ENCODE data around the gene RAD51D. TPM values are rescaled to one million over a fixed set of nuclear protein-coding genes. Genes with fewer than 3 reads are reported as not detected.
A peak's percentile ranks its signal among the peaks of the same experiment; 100 is the strongest.
"Not testable (repeated sequence)": the region's sequence is repeated elsewhere in the genome, so short reads cannot be mapped to it uniquely, and the experiment has no call there.

Gene RAD51D
- total RNA-seq, 2 donors from 2014 or later, result 4.7 to 9.2 TPM

DNA sequence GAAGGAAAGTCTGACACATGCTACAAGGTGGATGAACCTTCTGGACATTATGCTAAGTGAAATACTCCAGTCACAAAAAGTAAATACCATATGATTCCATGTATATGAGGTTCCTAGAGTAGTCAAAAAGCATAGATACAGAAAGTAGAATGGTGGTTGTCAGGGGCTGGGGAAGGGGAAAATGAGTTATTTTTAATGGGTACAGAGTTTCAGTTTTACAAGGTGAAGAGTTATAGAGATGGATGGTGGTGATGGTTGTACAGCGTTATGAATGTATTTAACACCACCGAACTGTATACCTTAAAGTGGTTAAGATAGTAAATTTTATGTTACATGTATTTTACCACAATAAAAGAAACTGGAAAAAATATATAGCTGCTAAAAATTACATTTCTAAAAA lies 17.9 kb downstream of the RAD51D start:
- DNase-seq (no peak), ATAC-seq (no peak)
- intact Hi-C loops (cut with DNase I), result no loop called here

GRCh38 chr17:35101036-35101435 lies 18.6 kb downstream of the RAD51D start:
- ATAC-seq (no peak), DNase-seq (no peak)
- intact Hi-C loops (cut with DNase I), result no loop called here

DNA sequence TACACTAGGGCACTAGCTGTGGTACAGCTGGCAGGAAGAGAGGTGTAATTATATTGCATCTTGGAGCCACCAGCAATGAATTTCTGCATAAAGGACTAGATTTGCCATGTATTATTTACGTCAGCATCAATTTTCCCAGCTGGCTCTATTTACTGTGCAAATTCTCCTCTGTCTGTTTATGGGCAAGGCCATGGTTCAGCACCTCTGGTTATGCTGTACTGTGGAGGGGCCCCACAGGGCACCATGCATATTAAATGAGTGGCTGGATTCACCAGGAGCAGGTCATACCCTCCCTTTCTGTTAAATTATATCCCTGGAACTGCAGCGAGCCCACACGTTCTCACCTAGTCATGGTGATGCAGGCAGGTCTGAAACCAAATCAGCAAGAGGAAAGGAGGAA lies 19.8 kb downstream of the RAD51D start:
- intact Hi-C loops (cut with DNase I), result no loop called here
- ATAC-seq (no peak), DNase-seq (no peak)

DNA sequence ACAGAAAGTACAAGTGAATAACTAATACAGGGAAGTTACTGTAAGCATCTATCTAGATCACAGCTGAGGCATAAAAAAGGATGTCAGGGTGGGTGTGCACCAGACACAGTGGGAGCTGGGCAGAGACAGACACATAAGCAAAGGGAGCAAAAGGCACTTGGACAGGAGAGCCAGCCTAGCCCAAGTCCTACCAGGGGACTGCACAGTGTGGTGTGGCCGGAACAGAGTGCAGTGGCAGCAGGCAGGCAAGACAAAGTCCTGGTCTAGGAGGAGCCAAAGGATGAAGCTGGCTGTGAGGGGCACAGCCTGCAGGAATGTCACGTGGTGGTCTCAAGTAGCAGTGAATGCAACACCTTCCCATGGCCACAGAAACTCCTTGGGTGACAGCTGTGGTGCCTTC lies 21.9 kb downstream of the RAD51D start:
- DNase-seq (no peak), ATAC-seq (no peak)
- intact Hi-C loops (cut with DNase I), result no loop called here

- ATAC-seq, result no peak
- no peak for DNase-seq
- intact Hi-C loops (cut with DNase I), result no loop called here
These were observed 23.9 kb downstream of the RAD51D start for GRCh38 chr17:35095741-35096140.

DNA sequence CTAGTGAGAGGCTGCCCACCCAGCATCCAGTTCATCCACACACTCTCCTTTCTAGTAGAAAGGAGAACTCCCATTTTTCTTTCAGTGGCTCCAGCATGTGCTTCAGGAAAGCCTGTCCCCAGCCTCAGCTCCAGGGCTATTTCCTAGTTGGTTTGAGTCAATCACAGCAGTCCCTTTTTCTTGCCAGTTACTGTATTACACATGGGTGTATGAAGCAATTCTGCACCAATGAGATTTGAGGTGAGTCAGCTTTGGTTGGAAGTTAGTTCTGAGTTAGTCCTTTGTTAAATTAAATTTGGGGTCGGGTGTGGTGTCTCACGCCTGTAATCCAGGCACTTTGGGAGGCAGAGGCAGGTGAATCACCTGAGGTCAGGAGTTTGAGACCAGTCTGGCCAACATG lies 24.8 kb downstream of the RAD51D start:
- intact Hi-C loops (cut with DNase I), result no loop called here
- DNase-seq, result no peak
- ATAC-seq, result peak; percentile 38 to 83

DNA sequence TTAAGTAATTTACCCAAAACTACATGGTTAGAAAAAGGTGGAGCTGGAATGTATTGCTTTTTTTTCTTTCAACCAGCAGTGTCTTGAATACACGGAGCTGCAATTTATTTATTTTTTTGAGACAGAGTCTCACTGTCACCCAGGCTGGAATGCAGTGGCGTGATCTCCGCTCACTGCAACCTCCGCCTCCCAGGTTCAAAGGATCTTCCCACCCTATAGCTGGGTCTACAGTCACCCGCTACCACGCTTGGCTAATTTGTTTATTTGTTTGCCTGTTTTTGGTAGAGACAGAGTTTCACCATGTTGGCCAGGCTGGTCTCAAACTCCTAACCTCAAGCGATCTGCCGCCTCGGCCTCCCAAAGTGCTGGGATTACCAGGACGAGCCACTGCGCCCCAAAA lies 29.0 kb downstream of the RAD51D start:
- DNase-seq; intact Hi-C loops (cut with DNase I); ATAC-seq: not testable (repeated sequence)

DNA sequence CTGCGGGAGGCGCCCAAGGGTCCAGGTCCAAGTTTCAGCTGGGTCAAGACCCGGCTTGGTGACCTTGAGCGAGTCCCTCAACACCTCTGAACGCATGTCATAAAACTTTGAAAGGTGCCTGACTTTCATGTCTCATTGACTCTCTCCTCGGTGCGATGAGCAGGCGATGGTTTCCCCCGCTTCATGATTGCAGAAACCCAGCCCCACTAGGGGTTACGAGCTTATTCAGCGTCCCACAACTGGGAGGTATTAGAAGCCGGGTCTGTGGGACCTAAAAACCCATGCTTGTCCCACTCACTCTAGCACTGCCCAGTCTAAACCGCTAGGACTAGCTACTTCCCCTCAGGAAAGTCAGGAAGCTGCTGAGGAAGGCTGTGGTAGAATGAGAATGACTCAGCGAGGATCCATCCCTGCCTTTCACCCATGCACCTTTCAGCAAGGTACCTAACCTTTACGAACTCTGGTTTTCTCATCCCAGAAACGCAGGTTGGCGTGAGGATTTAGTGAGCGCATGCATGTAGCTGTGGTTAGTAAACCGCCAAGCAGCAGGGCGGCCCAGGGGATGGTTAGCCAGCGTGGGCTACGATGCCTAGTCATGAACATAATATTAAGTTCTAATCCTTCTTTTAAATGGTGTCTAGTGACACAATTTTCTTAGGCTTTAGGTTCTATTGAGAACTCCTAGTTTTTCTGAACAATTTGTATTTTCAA lies 29.9 kb downstream of the RAD51D start:
- DNase-seq, result no peak
- intact Hi-C loops (cut with DNase I), result loop anchor here in 1 of 2 donors (2.0 to 5.0 kb wide), 2 partner anchors 67 to 92 kb away; no protein-coding TSS in a partner anchor
- ATAC-seq, result peak; percentile 10 to 42

GRCh38 chr17:35088881-35089585 lies 30.6 kb downstream of the RAD51D start:
- intact Hi-C loops (cut with DNase I), result loop anchor here in 1 of 2 donors (2.0 to 5.0 kb wide), 2 partner anchors 66 to 92 kb away; no protein-coding TSS in a partner anchor
- peak; percentile 87 for DNase-seq
- ATAC-seq, result peak; percentile 98

DNA sequence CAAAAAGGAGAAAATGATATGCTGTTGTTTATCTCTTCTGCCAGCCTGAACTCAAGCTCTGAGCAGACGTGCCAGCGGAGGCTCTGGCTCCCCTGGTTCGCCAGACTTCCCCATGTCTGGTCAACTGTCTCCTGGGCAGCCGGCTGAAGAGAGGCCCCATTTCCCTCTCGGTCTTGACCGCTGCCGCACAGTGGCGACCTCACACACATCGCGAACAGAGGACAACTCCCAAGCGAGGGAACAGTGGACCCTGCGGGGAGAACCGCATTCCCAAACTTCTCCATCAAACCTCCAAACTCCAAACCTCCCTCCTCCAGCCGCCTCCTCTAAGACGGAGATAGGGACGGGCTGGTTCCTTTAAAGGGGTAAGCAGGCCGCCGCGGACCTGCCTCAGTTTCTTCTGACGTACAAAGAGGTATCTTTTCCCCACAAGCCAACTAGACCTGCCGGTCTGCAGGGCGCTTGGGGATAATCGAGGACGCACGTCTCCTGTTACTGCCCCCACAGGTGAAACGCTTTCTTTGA lies 31.2 kb downstream of the RAD51D start:
- DNase-seq (peak; percentile 67), ATAC-seq (peak; percentile 70 to 73)
- intact Hi-C loops (cut with DNase I), result loop anchor here in 1 of 2 donors (2.0 to 5.0 kb wide), 2 partner anchors 66 to 91 kb away; no protein-coding TSS in a partner anchor

DNA sequence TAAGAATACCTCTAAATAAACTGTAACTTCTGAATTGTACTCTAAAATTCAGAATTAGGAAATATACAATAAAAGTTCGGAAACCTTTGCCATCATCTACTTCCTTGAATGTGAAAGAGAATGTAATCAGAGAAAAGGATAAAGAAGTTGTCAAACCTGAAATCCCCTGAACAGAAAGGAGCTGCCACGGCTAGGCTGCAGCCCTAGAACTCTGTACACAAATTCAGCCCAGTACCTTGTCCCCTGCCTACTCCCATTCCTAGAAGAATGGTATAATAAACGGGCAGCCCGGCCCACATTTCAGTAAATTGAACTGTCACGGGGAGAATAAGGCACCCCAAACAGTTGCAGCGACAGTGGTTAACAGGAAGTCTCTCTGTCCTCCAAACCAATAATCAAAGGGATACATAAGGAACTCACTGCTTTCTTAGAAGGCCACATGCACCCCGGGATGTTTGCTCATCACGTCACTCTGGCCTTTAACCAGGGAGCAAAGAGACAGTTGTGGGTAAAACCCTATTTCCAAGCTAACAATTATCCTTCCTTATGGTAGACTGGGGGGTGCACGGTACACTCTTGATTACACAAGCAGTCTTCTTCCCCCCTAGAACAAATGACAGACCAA lies 31.8 kb downstream of the RAD51D start:
- ATAC-seq, result no peak
- intact Hi-C loops (cut with DNase I), result loop anchor here in 1 of 2 donors (2.0 to 5.0 kb wide), 2 partner anchors 65 to 91 kb away; no protein-coding TSS in a partner anchor
- DNase-seq, result no peak

DNA sequence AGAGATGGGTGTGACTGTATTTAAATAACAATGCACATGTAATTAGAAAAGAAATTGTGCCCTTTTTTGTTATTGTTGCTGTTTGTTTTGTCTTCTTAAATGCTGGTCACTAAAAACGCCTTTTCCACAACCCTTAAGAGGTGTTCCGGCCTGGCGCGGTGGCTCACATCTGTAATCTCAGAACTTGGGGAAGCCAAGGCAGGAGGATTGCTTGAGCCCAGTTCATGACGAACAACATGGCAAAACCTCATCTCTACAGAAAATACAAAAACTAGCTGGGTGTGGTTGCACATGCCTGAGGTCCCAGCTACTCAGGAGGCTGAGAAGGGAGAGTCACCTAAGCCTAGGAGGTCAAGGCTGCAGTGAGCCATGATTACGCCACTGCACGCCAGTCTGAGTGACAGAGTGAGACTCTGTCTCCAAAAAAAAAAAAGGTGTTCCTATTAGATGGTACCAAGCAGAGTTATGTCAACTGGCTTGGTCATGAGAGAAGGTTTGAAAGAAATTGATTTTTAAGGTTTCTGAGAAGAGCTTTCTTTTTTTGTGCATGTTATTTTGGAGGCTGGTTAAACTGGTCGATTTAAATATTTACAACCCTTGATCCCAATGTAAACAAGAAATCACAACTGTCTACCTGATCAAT lies 32.6 kb downstream of the RAD51D start:
- ATAC-seq (no peak), DNase-seq (no peak)
- intact Hi-C loops (cut with DNase I), result loop anchor here in 1 of 2 donors (5.0 kb wide), 1 partner anchor 90 kb away; no protein-coding TSS in a partner anchor

DNA sequence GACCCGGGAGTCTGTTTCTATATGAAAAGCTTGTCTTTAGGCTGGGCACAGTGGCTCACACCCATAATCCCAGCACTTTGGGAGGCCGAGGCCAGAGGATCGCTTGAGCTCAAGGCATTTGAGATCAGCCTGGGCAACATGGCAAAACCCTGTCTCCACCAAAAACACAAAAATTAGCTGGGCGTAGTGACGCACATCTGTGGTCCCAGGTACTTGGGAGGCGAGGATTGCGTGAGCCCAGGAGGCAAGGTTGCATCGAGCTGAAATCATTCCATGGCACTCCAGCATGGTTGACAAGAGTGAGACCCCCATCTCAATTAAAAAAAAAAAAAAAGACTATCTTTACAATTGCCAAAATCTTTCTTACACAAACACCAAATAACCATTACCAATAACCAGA lies 33.5 kb downstream of the RAD51D start:
- ATAC-seq, result no peak
- intact Hi-C loops (cut with DNase I), result loop anchor here in 1 of 2 donors (5.0 kb wide), 1 partner anchor 89 kb away; no protein-coding TSS in a partner anchor
- DNase-seq, result no peak

GRCh38 chr17:35084987-35085386 lies 34.7 kb downstream of the RAD51D start:
- DNase-seq (no peak), ATAC-seq (no peak)
- intact Hi-C loops (cut with DNase I), result loop anchor here in 1 of 2 donors (5.0 kb wide), 1 partner anchor 88 kb away; no protein-coding TSS in a partner anchor

DNA sequence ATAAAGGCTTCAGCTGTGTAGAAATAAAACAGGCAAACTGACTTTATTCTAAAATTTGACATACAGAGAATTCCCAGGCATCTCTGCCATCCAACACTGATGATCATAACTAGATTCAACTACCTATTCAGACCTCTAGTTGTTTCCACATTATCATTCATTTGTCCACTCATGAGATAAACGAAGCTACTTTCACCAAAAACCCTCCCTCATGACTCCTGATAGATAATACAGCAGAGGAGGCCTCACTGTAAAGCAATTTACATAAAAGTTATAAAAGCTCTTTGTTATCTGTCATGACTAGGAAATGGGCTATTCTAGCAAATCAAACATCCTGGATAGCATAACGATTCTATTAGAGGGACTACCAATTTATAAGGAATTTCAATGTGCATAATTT lies 36.6 kb downstream of the RAD51D start:
- no peak for ATAC-seq
- DNase-seq, result no peak
- intact Hi-C loops (cut with DNase I), result no loop called here

DNA sequence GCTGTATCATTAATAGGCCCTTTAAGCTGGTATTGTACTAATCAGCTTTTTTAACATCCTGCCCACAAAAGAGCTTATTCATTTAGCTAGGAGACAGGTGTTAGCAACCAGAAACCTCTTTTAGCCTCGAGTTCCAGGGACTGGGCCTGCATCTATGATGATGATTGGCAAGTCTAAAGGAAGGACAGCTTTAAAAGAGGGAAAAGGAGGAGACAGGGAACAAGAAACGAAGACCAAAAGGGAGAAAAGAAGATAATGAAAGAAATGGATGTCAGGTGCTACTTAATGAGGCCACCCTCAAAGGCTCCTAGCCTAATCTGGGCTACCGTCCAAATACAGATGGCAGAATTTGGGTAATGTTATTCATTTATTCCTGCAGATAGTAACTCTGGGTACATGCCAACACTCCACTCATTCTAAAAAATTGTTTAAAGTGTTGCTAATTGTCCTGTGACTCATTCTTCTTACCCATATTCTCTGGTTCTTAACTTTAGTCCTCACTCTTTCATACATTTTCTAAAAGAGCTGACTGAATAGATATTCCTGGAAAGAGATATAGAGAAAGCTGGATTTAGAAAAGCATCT lies 37.5 kb downstream of the RAD51D start:
- ATAC-seq (peak in 1 of 2 donors; percentile 66), DNase-seq (no peak)
- intact Hi-C loops (cut with DNase I), result no loop called here

GRCh38 chr17:35081638-35082037 lies 38.0 kb downstream of the RAD51D start:
- intact Hi-C loops (cut with DNase I), result no loop called here
- ATAC-seq (no peak), DNase-seq (no peak)

DNA sequence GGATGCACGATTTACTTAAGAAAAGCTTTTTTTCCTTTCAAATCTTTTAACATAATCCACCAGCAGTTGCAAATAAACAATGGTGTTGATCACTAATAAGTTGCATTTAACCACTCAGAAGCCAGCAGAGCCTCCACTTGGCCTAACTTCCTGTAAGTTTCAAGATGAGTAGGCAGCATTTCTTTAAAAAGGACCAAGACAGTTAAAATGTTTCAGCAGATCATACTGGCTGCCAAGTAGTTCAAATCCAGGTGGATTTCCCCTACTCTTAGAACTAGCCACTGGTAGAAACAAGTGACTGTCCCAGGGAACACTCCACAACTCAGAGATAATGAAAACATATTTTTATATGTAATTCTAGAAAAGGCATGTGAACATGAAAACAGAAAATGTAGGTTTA lies 39.1 kb downstream of the RAD51D start:
- intact Hi-C loops (cut with DNase I), result no loop called here

More for the DNA sequence above, 39.1 kb downstream of the RAD51D start:
- no peak for ATAC-seq
- DNase-seq, result no peak
